C4-2B (cell line): ENCODE results near the gene SRSF3.

Experiments
- H3K27ac ChIP-seq: fragments of 450-650 bp; 2 replicates; pipeline ENCODE4 v1.5.1; 2017
- ZFX ChIP-seq: fragments of 450-650 bp; IDR thresholded peaks from 2 replicates; pipeline ENCODE4 v1.6.1; 2017
- TF ChIP-seq, protein P1 (sequence below): fragments of 450-650 bp; conservative IDR thresholded peaks from 2 replicates; pipeline ENCODE4 v1.5.1; 2017; ENCODE audit warnings: mild to moderate bottlenecking

SRSF3 gene

DNA sequence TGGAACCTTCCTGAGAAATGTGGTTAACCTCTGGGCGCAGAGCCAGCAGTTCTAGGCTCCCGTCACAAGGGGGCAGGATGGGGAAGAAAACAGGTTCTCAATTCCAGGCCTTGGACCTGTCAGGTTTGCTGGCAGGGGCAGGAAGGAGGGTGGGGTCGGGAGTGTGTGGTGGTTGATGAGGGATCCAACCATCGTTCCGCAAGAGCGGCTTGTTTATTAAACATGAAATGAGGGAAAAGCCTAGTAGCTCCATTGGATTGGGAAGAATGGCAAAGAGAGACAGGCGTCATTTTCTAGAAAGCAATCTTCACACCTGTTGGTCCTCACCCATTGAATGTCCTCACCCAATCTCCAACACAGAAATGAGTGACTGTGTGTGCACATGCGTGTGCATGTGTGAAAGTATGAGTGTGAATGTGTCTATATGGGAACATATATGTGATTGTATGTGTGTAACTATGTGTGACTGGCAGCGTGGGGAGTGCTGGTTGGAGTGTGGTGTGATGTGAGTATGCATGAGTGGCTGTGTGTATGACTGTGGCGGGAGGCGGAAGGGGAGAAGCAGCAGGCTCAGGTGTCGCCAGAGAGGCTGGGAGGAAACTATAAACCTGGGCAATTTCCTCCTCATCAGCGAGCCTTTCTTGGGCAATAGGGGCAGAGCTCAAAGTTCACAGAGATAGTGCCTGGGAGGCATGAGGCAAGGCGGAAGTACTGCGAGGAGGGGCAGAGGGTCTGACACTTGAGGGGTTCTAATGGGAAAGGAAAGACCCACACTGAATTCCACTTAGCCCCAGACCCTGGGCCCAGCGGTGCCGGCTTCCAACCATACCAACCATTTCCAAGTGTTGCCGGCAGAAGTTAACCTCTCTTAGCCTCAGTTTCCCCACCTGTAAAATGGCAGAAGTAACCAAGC is 29.6 kb downstream of the SRSF3 start:
- H3K27ac ChIP-seq = no peak overlapping the region
- no peak for TF ChIP-seq ZFX
- TF ChIP-seq, protein P1, sequence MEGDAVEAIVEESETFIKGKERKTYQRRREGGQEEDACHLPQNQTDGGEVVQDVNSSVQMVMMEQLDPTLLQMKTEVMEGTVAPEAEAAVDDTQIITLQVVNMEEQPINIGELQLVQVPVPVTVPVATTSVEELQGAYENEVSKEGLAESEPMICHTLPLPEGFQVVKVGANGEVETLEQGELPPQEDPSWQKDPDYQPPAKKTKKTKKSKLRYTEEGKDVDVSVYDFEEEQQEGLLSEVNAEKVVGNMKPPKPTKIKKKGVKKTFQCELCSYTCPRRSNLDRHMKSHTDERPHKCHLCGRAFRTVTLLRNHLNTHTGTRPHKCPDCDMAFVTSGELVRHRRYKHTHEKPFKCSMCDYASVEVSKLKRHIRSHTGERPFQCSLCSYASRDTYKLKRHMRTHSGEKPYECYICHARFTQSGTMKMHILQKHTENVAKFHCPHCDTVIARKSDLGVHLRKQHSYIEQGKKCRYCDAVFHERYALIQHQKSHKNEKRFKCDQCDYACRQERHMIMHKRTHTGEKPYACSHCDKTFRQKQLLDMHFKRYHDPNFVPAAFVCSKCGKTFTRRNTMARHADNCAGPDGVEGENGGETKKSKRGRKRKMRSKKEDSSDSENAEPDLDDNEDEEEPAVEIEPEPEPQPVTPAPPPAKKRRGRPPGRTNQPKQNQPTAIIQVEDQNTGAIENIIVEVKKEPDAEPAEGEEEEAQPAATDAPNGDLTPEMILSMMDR = peak; percentile 87

DNA sequence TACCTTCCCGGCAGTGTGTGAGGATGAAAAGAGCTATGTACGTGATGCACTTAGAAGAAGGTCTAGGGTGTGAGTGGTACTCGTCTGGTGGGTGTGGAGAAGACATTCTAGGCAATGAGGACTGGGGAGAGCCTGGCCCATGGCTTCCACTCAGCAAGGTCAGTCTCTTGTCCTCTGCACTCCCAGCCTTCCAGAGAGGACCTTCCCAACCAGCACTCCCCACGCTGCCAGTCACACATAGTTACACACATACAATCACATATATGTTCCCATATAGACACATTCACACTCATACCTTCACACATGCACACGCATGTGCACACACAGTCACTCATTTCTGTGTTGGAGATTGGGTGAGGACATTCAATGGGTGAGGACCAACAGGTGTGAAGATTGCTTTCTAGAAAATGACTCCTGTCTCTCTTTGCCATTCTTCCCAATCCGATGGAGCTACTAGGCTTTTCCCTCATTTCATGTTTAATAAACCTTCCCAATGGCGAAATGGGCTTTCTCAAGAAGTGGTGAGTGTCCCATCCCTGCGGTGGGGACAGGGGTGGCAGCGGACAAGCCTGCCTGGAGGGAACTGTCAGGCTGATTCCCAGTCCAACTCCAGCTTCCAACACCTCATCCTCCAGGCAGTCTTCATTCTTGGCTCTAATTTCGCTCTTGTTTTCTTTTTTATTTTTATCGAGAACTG is 30.4 kb downstream of the SRSF3 start:
- no peak for TF ChIP-seq ZFX
- TF ChIP-seq, protein P1 = no peak
- H3K27ac ChIP-seq = no peak overlapping the region

DNA sequence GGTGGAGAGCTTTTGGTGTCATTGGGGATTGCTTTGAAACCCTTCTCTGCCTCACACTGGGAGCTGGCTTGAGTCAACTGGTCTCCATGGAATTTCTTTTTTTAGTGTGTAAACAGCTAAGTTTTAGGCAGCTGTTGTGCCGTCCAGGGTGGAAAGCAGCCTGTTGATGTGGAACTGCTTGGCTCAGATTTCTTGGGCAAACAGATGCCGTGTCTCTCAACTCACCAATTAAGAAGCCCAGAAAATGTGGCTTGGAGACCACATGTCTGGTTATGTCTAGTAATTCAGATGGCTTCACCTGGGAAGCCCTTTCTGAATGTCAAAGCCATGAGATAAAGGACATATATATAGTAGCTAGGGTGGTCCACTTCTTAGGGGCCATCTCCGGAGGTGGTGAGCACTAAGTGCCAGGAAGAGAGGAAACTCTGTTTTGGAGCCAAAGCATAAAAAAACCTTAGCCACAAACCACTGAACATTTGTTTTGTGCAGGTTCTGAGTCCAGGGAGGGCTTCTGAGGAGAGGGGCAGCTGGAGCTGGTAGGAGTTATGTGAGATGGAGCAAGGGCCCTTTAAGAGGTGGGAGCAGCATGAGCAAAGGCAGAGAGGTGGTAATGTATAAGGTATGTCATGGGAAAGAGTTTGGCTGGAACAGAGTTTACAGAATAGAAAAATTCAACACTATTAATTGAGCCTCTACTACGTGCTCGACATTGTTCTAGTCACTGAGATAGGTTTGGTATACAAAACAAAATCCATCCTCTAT is 31.2 kb downstream of the SRSF3 start:
- TF ChIP-seq ZFX = no peak
- TF ChIP-seq, protein P1 = no peak
- H3K27ac ChIP-seq = no peak overlapping the region

DNA sequence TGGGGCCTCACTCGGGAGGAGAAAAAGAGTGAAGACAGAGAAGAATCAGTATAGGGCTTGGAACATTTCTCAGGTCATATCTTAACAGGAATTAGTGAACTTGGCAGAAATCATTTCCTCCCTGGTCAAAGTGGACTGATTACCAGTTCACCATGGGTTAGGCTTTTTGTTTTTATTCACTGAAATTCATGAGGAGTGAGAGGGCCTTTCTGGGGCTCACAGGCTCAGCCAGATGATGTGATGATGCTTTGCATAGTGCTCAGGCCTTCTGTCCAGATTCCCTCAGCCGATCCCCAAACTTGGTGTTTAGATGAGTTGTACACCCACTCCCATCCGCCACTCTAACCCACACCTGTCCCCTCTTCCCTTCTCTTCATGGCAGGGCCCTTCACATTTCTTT is 32.5 kb downstream of the SRSF3 start:
- H3K27ac ChIP-seq = no peak overlapping the region
- TF ChIP-seq, protein P1 = no peak
- no peak for TF ChIP-seq ZFX

DNA sequence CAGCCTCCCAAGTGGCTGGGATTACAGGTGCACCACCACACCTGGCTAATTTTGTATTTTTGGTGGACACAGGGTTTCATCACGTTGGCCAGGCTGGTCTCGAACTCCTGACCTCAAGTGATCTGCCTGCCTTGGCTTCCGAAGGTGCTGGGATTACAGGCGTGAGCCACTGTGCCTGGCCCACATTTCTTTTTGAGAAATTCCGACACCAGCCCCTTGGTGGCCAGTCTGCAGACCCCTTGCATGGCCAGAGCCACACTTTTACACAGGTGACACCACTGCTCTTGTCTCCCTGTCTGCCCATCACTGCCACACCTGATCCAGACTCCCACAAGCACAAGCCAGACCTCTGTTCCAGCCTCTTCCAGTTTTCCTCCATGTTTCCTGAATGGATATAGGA is 33.0 kb downstream of the SRSF3 start:
- H3K27ac ChIP-seq = no peak overlapping the region
- TF ChIP-seq, protein P1 = no peak
- TF ChIP-seq ZFX = no peak

DNA sequence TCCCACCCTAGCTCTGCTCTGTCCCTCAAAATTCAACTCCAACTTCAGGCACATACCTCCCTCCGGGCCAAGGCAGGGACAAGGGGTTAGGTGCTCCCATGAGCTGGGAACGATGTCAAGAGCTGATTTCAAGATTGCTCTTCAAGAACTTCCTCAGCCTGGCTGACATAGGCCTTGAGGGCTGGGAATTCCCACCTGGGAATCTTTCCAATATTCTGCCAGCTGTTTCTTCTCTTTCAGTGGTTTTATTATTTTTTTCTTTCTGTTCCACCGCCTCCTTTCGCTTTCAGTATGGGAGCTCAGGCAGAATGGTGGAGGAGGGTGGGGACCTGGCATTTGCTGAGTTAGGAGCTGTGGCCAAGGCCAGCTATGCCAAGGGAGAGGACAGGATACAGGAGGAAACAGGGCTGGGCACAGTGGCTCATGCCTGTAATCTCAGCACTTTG is 33.7 kb downstream of the SRSF3 start:
- TF ChIP-seq ZFX = no peak
- TF ChIP-seq, protein P1 = no peak
- no peak overlapping the region for H3K27ac ChIP-seq

DNA sequence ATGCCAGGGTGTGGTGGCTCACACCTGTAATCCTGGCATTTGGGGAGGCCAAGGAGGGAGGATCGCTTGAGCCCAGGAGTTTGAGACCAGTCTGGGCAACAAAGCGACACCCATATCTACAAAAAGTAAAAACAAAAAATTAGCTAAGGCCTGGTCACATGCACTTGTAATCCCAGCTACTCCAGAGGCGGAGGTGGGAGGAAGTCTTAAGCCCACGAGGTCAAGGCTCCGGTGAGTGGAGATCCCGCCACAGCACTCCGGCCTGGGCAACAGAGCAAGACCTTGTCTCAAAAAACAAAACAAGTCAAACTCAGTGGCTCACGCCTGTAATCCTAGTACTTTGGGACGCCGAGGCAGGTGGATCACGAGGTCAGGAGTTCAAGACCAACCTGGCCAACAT is 35.6 kb downstream of the SRSF3 start:
- no peak overlapping the region for H3K27ac ChIP-seq
- TF ChIP-seq ZFX = no peak
- TF ChIP-seq, protein P1 = no peak
